MV-4-11 (cell line): ENCODE results near the gene HECTD1.
A peak's percentile ranks its signal among the peaks of the same experiment; 100 is the strongest.
"Not testable (repeated sequence)": the region's sequence is repeated elsewhere in the genome, so short reads cannot be mapped to it uniquely, and the experiment has no call there.

Source experiments
- DNase-seq: peaks from one replicate; lab custom pipeline; 2025; lab: John Stamatoyannopoulos, UW

HECTD1 gene

GRCh38 chr14:31228533-31228932, 20.9 kb upstream of the HECTD1 start:
- DNase-seq: peak; percentile 32

- no peak for DNase-seq
These were observed 17.2 kb upstream of the HECTD1 start for GRCh38 chr14:31224808-31225207.

- no peak for DNase-seq
These were observed 15.7 kb upstream of the HECTD1 start for GRCh38 chr14:31223331-31223730.

- no peak for DNase-seq
These were observed 15.2 kb upstream of the HECTD1 start for GRCh38 chr14:31222834-31223233.

GRCh38 chr14:31221266-31221665, 13.7 kb upstream of the HECTD1 start:
- DNase-seq: no peak

GRCh38 chr14:31219169-31219568, 11.6 kb upstream of the HECTD1 start:
- DNase-seq: no peak

GRCh38 chr14:31216359-31216758, 8.8 kb upstream of the HECTD1 start:
- DNase-seq: no peak

GRCh38 chr14:31212893-31213292, 5.3 kb upstream of the HECTD1 start:
- peak; percentile 25 for DNase-seq

- no peak for DNase-seq
These were observed 2.0 kb upstream of the HECTD1 start for GRCh38 chr14:31209605-31210004.

GRCh38 chr14:31208546-31209424, 1.2 kb upstream of the HECTD1 start:
- DNase-seq: no peak

- peak; percentile 78 for DNase-seq
These were observed 272 bp downstream of the HECTD1 start for GRCh38 chr14:31207287-31207754.

GRCh38 chr14:31206536-31207286, 882 bp downstream of the HECTD1 start:
- DNase-seq: no peak

- no peak for DNase-seq
These were observed 1.7 kb downstream of the HECTD1 start for GRCh38 chr14:31205681-31206535.

- no peak for DNase-seq
These were observed 2.7 kb downstream of the HECTD1 start for GRCh38 chr14:31204593-31205534.

GRCh38 chr14:31203899-31204592, 3.5 kb downstream of the HECTD1 start:
- not testable (repeated sequence) for DNase-seq

- no peak for DNase-seq
These were observed 4.2 kb downstream of the HECTD1 start for GRCh38 chr14:31203414-31203742.

- no peak for DNase-seq
These were observed 6.5 kb downstream of the HECTD1 start for GRCh38 chr14:31201111-31201510.

GRCh38 chr14:31200702-31200990, 6.9 kb downstream of the HECTD1 start:
- no peak for DNase-seq

- DNase-seq: no peak
These were observed 9.9 kb downstream of the HECTD1 start for GRCh38 chr14:31197671-31198070.

- peak; percentile 49 for DNase-seq
These were observed 10.6 kb downstream of the HECTD1 start for GRCh38 chr14:31196839-31197492.
